Measurements from ENCODE around the gene LSMEM2.

DNA sequence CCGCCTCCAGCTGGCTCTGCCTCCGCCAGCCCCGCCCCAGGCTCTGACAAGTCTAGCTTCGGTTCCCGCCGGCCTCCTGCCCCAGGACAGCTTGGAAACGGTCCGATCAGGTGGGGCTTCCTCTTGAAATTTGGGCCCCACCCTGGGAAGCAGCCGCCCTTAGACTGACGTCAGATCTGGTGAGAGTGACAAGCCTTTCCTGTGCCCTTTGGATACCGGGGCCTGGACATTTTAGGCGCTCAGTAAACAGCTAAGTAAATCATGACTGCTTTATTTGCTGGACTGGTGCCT, 20.7 kb downstream of the LSMEM2 start:
- TF ChIP-seq, protein P1, sequence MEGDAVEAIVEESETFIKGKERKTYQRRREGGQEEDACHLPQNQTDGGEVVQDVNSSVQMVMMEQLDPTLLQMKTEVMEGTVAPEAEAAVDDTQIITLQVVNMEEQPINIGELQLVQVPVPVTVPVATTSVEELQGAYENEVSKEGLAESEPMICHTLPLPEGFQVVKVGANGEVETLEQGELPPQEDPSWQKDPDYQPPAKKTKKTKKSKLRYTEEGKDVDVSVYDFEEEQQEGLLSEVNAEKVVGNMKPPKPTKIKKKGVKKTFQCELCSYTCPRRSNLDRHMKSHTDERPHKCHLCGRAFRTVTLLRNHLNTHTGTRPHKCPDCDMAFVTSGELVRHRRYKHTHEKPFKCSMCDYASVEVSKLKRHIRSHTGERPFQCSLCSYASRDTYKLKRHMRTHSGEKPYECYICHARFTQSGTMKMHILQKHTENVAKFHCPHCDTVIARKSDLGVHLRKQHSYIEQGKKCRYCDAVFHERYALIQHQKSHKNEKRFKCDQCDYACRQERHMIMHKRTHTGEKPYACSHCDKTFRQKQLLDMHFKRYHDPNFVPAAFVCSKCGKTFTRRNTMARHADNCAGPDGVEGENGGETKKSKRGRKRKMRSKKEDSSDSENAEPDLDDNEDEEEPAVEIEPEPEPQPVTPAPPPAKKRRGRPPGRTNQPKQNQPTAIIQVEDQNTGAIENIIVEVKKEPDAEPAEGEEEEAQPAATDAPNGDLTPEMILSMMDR (IDR thresholded peaks at IDR 0.05): no peak
- TF ChIP-seq POLR2A (IDR thresholded peaks at IDR 0.05): no peak
